Uterus (tissue), 4 donors: ENCODE measurements around the gene SEPTIN5. TPM values are rescaled to one million over a fixed set of nuclear protein-coding genes. Genes with fewer than 3 reads are reported as not detected.

Experiments used
- DNase-seq, 2 donors: peaks; one replicate each; pipeline ENCODE4 v3.0.0-alpha.2; 2019 to 2020
- H3K27ac ChIP-seq, 2 donors: fragments of 200-600 bp; sonication (generic); 1 replicate in 1 of 2; 2 replicates in 1 of 2; pipeline ENCODE4 v1.5.1; 2016 to 2018
- H3K27me3 ChIP-seq, 2 donors: fragments of 200-600 bp; sonication (generic); one replicate each; pipeline ENCODE4 v1.5.1; 2018 to 2019; ENCODE audit warnings: control low read depth in 1 of 2
- H3K36me3 ChIP-seq, 2 donors: fragments of 200-600 bp; sonication (generic); one replicate each; pipeline ENCODE4 v1.5.1; 2019; ENCODE audit warnings: control low read depth in 1 of 2
- H3K4me1 ChIP-seq, 2 donors: fragments of 200-600 bp; sonication (generic); one replicate each; pipeline ENCODE4 v1.5.1; 2018 to 2019; ENCODE audit warnings: control low read depth in 1 of 2
- H3K4me3 ChIP-seq, 2 donors: fragments of 200-600 bp; sonication (generic); 1 replicate in 1 of 2; 2 replicates in 1 of 2; pipeline ENCODE4 v1.5.1; 2018 to 2019; ENCODE audit warnings: mild to moderate bottlenecking in 1 of 2
- H3K9me3 ChIP-seq, 2 donors: fragments of 200-600 bp; sonication (generic); one replicate each; pipeline ENCODE4 v1.5.1; 2019; ENCODE audit warnings: control low read depth in 1 of 2
- CTCF ChIP-seq, 4 experiments: fragments of 200-600 bp in 2 of 4; fragments of 450-650 bp in 2 of 4; sonication (generic) in 2 of 4; IDR thresholded peaks; one replicate each; pipeline ENCODE4 v1.5.1; 2016 to 2019; ENCODE audit warnings: antibody characterized with exemption in 4 of 4, mild to moderate bottlenecking in 2 of 4, moderate library complexity in 1 of 4
- POLR2A ChIP-seq, 2 donors: fragments of 450-650 bp; IDR thresholded peaks; one replicate each; pipeline ENCODE4 v1.6.1; 2016; ENCODE audit warnings: antibody characterized with exemption in 2 of 2, mild to moderate bottlenecking in 1 of 2, moderate library complexity in 1 of 2
- intact Hi-C: fragments of 100-400 bp; cut with DNase I; formaldehyde crosslinking; loops from one replicate; pipeline ENCODE4 v1.15.1; 2023; ENCODE audit warnings: low total_unique reads
- total RNA-seq, 4 donors: library from RNA; depleted of rRNA in 3 of 4; stranded (reverse); fragments of >200 nt in 3 of 4; gene quantifications; one replicate each; pipeline versions ENCODE4 v1.1.0 to v1.2.4, GENCODE V29; 2014 to 2023
- donor health status: DM: yes; HTN: yes; CAD: no.

The SEPTIN5 gene
- total RNA-seq, 4 donors from 2014 or later, result 9.4 to 67.6 (median 25.3) TPM

- TF ChIP-seq POLR2A (IDR thresholded peaks at IDR 0.05) (no peak), CTCF (IDR thresholded peaks at IDR 0.05) (no peak)
- H3K4me3 ChIP-seq, result no peak overlapping the region
- no peaks in the 10 kb centered on the region for H3K36me3 ChIP-seq
- DNase-seq, result no peak
- H3K27me3 ChIP-seq, result no peaks in the 10 kb centered on the region
- no peaks in the 10 kb centered on the region for H3K4me1 ChIP-seq
- intact Hi-C loops, result no loop called here
- H3K27ac ChIP-seq, result no peak overlapping the region
- no peaks in the 10 kb centered on the region for H3K9me3 ChIP-seq
Observed at GRCh38 chr22:19720150-19720827, 6.0 kb downstream of the SEPTIN5 start.

GRCh38 chr22:19720999-19721329, 6.7 kb downstream of the SEPTIN5 start:
- no peaks in the 10 kb centered on the region for H3K9me3 ChIP-seq
- no peaks in the 10 kb centered on the region for H3K36me3 ChIP-seq
- TF ChIP-seq POLR2A (IDR thresholded peaks at IDR 0.05) (no peak), CTCF (IDR thresholded peaks at IDR 0.05) (no peak)
- intact Hi-C loops, result no loop called here
- H3K27ac ChIP-seq, result no peak overlapping the region
- H3K4me3 ChIP-seq, result no peak overlapping the region
- no peak for DNase-seq
- no peaks in the 10 kb centered on the region for H3K4me1 ChIP-seq
- H3K27me3 ChIP-seq, result no peaks in the 10 kb centered on the region

GRCh38 chr22:19721330-19722177, 7.3 kb downstream of the SEPTIN5 start:
- DNase-seq, result no peak
- Histone ChIP-seq H3K36me3 (no peaks in the 10 kb centered on the region), H3K9me3 (no peaks in the 10 kb centered on the region), H3K27me3 (no peaks in the 10 kb centered on the region), H3K4me1 (no peaks in the 10 kb centered on the region), H3K4me3 (no peak overlapping the region), H3K27ac (no peak overlapping the region)
- intact Hi-C loops, result no loop called here
- TF ChIP-seq CTCF (IDR thresholded peaks at IDR 0.05) (no peak), POLR2A (IDR thresholded peaks at IDR 0.05) (no peak)

GRCh38 chr22:19722178-19722981, 8.1 kb downstream of the SEPTIN5 start:
- Histone ChIP-seq H3K36me3 (no peaks in the 10 kb centered on the region), H3K4me1 (no peaks in the 10 kb centered on the region), H3K27me3 (no peaks in the 10 kb centered on the region), H3K9me3 (no peaks in the 10 kb centered on the region), H3K4me3 (no peak overlapping the region), H3K27ac (no peak overlapping the region)
- intact Hi-C loops, result no loop called here
- no peak for DNase-seq
- TF ChIP-seq POLR2A (IDR thresholded peaks at IDR 0.05) (no peak), CTCF (IDR thresholded peaks at IDR 0.05) (no peak)

- no peak for DNase-seq
- H3K27ac ChIP-seq, result no peak overlapping the region
- no peak for TF ChIP-seq CTCF (IDR thresholded peaks at IDR 0.05)
- TF ChIP-seq POLR2A (IDR thresholded peaks at IDR 0.05), result no peak
- H3K4me1 ChIP-seq, result no peaks in the 10 kb centered on the region
- intact Hi-C loops, result no loop called here
- H3K9me3 ChIP-seq, result no peaks in the 10 kb centered on the region
- no peaks in the 10 kb centered on the region for H3K27me3 ChIP-seq
- H3K36me3 ChIP-seq, result no peaks in the 10 kb centered on the region
- no peak overlapping the region for H3K4me3 ChIP-seq
Observed at GRCh38 chr22:19722982-19723231, 8.6 kb downstream of the SEPTIN5 start.
